DOHH2 (cell line): Measurements from ENCODE around the gene MGAT4A.

ENCODE experiments used
- CTCF ChIP-seq: fragments of 200-600 bp; sonication (generic); IDR thresholded peaks from one replicate; pipeline ENCODE4 v1.5.1; 2014; ENCODE audit warnings: antibody characterized with exemption, mild to moderate bottlenecking, low read depth, low read length; ENCODE audit not compliant: poor library complexity, severe bottlenecking
- EZH2phosphoT487 ChIP-seq: fragments of 200-600 bp; sonication (generic); IDR thresholded peaks from 2 replicates; pipeline ENCODE4 v1.6.1; 2017; ENCODE audit warnings: borderline replicate concordance, mild to moderate bottlenecking, antibody characterized with exemption, low read length, moderate library complexity, mixed read lengths

DNA sequence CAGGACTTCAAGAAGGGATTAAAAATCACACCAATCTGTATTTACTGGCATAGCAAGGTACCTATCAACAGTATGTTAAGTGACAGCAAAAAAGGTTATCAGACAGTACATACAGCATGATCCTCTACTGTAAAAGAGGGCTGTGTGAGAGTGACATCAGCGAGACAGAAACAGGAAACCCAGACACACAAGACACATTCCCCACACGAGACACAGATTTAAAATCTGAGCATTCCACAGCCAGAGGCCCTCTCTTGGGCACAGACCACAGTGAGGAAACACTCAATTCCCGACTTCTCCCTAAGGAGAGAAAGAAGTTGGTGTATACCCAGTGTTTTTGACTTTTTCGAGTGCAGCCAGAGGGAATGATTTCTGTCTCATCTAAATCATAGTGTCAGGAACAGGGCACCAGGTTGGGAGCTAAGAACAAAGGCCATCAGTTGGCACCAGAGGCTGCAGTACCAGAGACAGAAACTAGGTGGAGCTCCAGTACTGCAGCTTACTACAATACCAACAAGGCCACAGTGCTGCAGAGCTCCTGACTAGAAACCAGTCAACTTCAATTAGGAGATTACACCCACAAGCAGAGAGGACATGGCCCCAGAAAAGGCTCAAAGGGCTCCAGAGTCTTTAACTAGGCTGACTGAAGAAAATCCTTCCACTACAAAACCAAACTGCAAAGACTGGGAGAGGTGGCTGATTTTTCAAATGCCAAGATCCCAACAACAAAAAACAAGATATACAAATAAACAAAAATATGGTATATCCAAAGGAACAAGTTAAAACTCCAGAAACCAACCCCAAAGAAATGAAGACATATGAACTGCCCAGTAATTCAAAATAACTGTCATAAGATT, 81.6 kb downstream of the MGAT4A start:
- peak; percentile 93 for TF ChIP-seq CTCF
- no peak for TF ChIP-seq EZH2phosphoT487
